AG09309 (cell line): ENCODE measurements around the gene ARHGAP10.
A peak's percentile ranks its signal among the peaks of the same experiment; 100 is the strongest.

ENCODE experiments used
- DNase-seq: peaks from one replicate; pipeline ENCODE4 v3.0.0-alpha.2; 2010; ENCODE audit warnings: low read depth
- H3K4me3 ChIP-seq: 2 replicates; pipeline ENCODE4 v1.5.1; 2011; ENCODE audit warnings: mild to moderate bottlenecking, low read depth, low read length, moderate library complexity; ENCODE audit not compliant: control insufficient read depth
- CTCF ChIP-seq: IDR thresholded peaks from 2 replicates; pipeline ENCODE4 v1.5.1; 2011; ENCODE audit warnings: mild to moderate bottlenecking, low read depth, low read length, inconsistent platforms; ENCODE audit not compliant: insufficient read depth, control insufficient read depth; ENCODE audit errors: missing control alignments

ARHGAP10 gene

DNA sequence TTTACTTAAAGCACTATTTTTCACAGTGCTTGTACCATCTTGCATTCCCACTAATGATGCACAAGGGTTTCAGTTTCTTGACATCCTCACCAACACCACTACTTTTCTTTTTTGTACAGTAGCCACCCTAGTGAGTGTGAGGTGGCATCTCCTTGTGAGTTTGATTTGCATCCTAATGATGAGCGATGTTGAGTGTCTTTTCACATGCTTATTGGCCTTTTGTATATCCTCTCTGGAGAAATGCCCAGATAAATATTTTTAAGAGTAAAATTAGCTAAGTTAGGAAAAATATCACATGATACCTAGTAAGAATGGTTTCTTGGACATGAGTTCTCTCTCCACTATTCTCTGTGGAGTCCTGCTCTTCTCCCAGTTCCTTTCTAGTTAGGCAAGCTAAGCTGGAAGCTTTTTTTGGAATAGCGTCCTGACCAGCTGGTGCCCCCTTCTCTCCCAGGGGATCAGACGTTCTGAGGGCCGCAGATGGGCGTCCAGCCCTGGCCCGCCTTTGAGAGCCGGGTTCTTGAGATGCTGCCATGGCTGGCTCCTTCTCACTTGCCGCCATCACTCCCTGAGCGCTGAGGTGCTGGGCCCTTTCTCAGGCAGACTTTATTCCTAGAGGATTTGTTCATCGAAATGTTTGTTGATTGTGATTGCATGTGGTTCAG lies 132.1 kb downstream of the ARHGAP10 start:
- no peak for TF ChIP-seq CTCF
- DNase-seq, result no peak
- H3K4me3 ChIP-seq, result no peak overlapping the region

DNA sequence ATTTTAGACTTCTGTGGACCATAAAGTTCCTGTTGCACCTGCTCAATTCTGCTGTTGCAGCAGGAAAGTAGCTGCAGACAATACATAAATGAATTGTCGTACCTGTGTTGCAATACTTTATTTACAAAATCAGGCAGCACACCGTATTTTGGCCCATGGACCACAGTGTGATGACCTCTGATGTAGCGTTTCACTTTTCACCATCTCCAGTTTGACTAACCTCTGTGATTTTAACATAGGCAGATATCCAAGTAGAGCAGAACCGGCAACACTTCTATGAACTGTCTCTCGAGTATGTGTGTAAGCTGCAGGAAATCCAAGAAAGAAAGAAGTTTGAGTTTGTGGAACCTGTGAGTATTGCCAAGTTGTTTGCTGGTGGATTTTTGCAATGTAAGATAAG lies 132.7 kb downstream of the ARHGAP10 start:
- no peak overlapping the region for H3K4me3 ChIP-seq
- no peak for DNase-seq
- TF ChIP-seq CTCF, result no peak

DNA sequence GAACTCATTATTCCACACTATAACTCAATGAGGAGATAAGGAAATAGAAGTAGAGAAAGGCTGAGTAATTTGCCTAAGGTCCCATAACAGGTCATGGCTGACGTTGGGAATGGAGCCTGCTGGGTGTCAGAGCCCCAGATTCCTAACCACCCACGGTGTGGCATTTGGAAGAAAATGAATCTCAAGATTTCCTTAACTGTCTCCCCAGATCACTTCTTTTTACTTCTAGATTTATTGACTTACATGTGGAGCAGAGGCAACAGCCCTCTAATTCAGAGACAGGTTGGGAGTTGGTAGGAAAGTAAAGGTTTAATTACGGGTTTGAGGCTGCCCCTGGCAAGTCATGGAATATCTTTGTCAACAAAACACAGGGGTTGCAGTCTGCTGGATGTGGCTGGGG lies 134.0 kb downstream of the ARHGAP10 start:
- no peak for DNase-seq
- H3K4me3 ChIP-seq, result no peak overlapping the region
- TF ChIP-seq CTCF, result no peak

DNA sequence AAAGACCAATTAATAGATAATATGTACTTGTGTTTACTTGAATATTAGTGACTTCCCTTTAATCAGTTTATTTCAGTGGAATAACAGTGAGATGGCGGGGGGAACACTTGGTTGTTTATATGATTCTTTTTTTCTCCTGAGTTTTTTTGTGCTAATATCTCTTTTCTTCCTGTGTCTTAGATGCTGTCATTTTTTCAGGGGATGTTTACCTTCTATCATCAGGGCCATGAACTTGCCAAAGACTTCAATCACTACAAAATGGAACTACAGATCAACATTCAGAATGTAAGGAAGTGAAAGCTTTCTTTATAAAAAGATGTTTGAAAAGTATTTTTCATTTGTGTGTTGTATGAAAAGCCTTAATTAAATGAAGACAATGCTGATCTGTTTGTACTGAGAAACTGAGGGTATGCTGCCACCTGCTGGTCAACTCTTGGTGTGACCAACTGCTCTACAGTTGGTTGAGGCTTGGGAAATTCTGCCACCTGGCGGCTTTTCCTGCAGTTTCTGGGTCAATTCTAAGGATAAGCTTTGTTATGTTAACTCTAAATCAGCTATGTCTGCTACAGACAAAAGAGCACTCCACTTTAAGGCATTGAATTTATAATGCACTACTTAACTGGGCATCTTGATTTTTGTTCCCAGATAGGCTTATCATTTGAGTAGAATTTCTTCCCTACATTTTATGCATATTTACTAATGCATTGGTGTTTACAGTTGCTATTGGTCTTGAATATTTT lies 134.8 kb downstream of the ARHGAP10 start:
- peak; percentile 69 for DNase-seq
- no peak overlapping the region for H3K4me3 ChIP-seq
- peak; percentile 97 for TF ChIP-seq CTCF

GRCh38 chr4:147874109-147874508 lies 142.2 kb downstream of the ARHGAP10 start:
- DNase-seq, result no peak
- no peak overlapping the region for H3K4me3 ChIP-seq
- no peak for TF ChIP-seq CTCF

DNA sequence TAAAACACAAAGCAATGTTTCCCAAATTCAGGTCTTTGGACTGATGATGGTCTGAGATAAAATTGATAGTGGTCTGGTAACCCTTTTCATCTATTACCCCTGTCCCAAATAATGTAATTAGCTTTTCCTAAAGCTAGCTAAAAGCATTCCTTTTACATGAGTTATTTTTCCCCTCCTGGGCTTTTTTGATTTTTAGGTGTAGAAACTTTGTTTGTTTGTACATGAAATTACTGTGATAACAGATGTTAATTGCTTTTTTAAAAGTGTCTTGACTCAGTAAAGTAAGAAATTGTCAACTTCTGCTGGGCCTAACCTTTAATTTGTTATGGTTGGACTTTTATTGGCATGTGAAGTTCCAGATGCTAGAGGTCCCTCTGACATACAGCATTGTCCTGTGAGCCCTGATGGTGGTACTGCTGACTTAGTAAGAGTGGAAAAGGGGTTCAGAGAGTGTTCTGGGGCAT lies 145.5 kb downstream of the ARHGAP10 start:
- no peak overlapping the region for H3K4me3 ChIP-seq
- DNase-seq, result no peak
- no peak for TF ChIP-seq CTCF
